Cardiac fibroblast (primary cell): ENCODE results near the gene CCSER1.
A peak's percentile ranks its signal among the peaks of the same experiment; 100 is the strongest.
"Not testable (repeated sequence)": the region's sequence is repeated elsewhere in the genome, so short reads cannot be mapped to it uniquely, and the experiment has no call there.

Experiments used
- DNase-seq, 2 donors: peaks; one replicate each; pipeline versions ENCODE4 v3.0.0 to v3.0.0-alpha.2; 2010; ENCODE audit warnings: low read depth in 2 of 2
- H3K4me3 ChIP-seq, 2 donors: replicated peaks in 1 of 2; 1 replicate in 1 of 2; 2 replicates in 1 of 2; pipeline ENCODE4 v1.5.1; 2011; ENCODE audit warnings: low read depth in 2 of 2, low read length in 2 of 2, mild to moderate bottlenecking in 2 of 2, moderate library complexity in 1 of 2
- CTCF ChIP-seq: IDR thresholded peaks from one replicate; pipeline ENCODE4 v1.5.1; 2011; ENCODE audit warnings: low read depth, mild to moderate bottlenecking, low read length, inconsistent platforms

CCSER1 gene

GRCh38 chr4:91330555-91331137 lies 1203.5 kb downstream of the CCSER1 start:
- peak; percentile 1 to 14 for DNase-seq
- no peak overlapping the region for H3K4me3 ChIP-seq
- no peak for TF ChIP-seq CTCF

- H3K4me3 ChIP-seq, result no peak overlapping the region
- peak in 1 of 2 donors; percentile 3 for DNase-seq
- TF ChIP-seq CTCF, result no peak
Measured at GRCh38 chr4:91340822-91341221, 1213.6 kb downstream of the CCSER1 start.

GRCh38 chr4:91345632-91346031 lies 1218.4 kb downstream of the CCSER1 start:
- no peak for TF ChIP-seq CTCF
- DNase-seq, result no peak
- no peak overlapping the region for H3K4me3 ChIP-seq

DNA sequence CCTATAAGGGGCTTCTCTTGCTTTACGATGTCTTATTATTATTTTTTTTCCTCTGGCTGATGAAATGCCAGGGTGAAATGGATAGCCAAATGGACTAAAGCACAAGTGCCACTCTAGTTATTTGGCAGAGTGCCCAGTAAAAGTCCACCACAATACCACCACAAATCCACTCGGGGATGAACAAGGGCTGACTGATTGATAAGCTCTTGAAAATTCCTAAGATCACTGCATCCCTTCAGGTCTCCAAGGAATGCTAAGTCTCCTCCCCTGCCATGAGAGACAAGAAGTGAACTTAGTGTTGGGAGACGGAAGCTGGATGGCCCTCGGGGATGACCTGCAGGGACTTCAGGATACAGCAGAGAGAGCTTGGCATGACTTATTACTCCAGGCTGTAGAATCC lies 1229.3 kb downstream of the CCSER1 start:
- not testable (repeated sequence) for H3K4me3 ChIP-seq, DNase-seq

GRCh38 chr4:91358016-91358415 lies 1230.8 kb downstream of the CCSER1 start:
- not testable (repeated sequence) for DNase-seq, H3K4me3 ChIP-seq

DNA sequence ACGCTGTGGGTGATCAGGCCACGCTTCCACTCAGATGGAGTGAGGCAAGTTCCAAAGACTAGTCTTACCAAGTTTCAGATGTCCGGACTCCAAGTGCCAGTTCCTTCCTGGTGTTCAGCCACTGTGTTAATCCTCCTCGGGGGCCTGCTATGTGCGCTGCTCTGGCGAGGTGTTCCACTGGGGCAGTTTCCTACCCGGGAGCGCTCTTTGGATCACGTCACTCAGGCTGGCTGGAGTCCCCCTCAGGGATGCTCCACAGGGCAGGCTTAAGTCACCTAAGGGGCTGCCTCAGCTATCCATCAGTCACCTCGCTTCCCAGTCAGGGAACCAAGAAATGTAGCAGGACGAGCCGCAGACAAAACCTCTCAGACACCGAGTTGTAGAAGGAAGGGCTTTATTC lies 1231.4 kb downstream of the CCSER1 start:
- H3K4me3 ChIP-seq, DNase-seq: not testable (repeated sequence)

- H3K4me3 ChIP-seq, result no peak overlapping the region
- DNase-seq, result no peak
- no peak for TF ChIP-seq CTCF
Measured at GRCh38 chr4:91359041-91360031, 1232.1 kb downstream of the CCSER1 start.

- no peak for TF ChIP-seq CTCF
- H3K4me3 ChIP-seq, result no peak overlapping the region
- DNase-seq, result no peak
Measured at GRCh38 chr4:91362125-91362524, 1234.9 kb downstream of the CCSER1 start.
